Stimulated activated CD4-positive, alpha-beta T cell treated with anti-CD3 and anti-CD28 coated beads, Interleukin-2, amount 100 ng/mL, for 48 hours (primary cell): Measurements from ENCODE around the gene URB1.

Source experiments
- DNase-seq, 2 donors: peaks; one replicate each; pipeline ENCODE4 v3.0.0-alpha.2; 2020

Gene URB1

GRCh38 chr21:32340863-32341848, 51.7 kb downstream of the URB1 start:
- no peak for DNase-seq

DNA sequence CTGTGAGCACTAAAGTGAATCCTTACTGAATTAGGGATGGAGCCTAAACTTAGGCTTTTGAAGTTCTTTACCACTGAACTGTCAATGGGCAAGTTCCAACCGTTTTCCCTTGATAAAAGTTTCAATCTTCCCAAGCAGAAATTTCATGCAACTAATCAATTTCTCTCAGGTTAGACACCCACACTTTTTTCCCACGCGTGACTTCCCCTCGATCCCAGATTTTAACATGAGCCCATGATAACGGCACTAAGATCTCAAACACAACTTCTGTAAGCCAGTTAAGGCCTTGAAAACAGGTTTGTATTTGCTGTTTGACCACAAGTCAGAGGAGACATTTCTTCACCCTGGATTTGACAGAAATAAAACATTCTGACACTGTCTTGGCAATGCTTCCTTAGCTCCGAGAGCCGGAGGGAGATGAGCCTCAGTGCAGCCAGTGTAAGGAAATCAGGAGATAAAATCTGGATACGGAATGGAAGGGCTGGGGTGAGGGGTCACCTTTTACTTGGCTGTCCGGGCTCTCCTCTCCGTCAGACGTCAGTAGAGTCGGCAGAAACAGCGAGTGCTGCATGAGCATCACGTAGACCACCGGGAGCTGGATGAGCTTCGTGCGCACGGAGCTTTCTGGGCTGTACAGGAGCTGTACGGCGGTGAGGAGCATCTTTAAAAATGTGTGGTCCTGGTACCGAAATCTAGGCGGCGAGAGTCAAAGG, 54.4 kb downstream of the URB1 start:
- no peak for DNase-seq

DNA sequence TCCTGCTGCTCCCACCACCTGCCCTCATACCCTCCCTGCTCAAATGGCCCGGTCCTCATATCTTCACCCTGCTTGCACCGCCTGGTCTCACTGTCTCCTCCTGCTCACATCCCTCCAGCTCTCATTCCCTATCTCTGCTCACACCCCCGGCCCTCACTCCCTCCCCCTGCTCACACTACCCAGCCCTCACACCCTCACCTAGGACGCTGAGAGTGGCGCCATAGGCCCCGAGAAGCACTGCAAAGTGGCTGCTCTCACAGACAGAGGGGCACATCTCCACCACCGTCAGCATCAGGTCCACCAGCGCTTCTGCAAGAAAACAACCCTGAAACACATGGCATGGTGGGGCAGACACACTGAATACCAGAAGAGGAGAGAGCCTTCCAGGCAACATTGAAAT, 55.6 kb downstream of the URB1 start:
- no peak for DNase-seq

- DNase-seq = no peak
Measured at GRCh38 chr21:32336711-32337110, 56.1 kb downstream of the URB1 start.

DNA sequence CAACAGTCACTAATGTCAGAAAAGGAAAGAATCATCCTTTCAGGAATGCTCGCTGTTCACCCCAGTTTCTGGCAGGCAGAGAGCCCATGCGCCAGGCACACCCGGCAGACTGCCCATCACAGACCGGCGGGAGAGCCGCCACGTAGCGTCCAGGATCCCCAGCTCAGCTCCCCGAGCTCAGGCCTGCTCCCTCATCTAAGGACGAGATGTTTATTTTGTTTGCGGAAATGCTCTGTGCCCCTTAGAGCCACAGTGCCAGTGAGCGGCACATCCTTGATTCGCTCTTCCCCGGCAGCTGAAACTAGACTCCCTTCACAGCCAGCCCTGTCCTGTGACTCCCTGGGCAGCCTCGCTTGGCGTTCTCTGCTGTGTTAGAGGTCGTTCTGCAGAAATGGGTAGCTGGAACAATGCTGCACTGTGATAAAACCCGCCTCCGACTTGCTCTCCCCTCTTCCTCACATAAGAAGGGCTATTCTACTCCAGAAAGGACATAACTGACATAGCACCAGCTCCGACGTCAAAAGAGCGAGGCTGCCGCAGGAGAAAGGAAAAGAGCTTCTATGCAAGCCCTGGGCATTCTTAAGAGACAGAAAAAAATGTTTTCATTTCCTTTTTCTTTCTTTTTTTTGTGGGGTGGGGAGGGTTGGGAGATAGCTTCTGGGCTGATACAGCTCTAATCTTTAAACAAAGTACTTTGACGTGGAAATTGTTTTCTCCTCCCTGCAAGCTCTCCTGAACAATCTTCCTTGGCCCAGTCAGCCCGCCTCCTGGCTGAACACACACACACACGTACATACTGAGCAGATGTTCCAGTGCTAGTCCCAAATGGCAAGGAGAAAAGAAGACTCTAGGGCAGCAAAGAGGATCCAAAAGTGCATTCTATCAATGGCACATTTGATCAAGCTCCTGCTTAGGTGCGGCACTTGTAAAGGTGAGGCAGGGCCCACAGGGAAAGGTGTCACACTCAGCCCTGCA, 56.9 kb downstream of the URB1 start:
- no peak for DNase-seq

DNA sequence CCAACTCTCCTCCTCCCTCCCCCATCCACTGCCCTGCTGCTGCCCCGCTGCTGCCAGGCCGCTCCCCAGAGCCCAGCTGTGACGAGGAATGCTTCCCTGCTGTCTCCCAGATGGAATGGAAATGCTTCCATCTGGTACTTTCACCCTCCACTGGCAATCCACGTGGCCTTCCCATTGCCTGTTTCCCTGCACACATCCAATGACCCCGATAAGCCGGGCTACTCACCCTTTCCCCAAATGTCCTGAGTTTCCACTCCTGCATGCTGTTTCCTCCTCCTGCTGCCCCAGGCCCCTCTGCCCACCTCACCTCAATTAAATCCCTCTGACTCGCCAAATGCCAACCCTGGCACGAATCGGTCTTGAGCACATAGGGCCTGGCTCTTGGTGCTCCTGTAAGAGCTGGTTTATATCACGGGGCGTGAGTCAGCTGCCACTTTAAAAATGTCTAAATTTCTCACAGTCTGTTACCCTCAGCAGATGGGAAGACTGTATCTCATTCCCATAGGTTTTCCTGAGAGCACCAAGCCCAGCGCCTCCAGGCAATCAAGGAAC, 57.8 kb downstream of the URB1 start:
- no peak for DNase-seq

DNA sequence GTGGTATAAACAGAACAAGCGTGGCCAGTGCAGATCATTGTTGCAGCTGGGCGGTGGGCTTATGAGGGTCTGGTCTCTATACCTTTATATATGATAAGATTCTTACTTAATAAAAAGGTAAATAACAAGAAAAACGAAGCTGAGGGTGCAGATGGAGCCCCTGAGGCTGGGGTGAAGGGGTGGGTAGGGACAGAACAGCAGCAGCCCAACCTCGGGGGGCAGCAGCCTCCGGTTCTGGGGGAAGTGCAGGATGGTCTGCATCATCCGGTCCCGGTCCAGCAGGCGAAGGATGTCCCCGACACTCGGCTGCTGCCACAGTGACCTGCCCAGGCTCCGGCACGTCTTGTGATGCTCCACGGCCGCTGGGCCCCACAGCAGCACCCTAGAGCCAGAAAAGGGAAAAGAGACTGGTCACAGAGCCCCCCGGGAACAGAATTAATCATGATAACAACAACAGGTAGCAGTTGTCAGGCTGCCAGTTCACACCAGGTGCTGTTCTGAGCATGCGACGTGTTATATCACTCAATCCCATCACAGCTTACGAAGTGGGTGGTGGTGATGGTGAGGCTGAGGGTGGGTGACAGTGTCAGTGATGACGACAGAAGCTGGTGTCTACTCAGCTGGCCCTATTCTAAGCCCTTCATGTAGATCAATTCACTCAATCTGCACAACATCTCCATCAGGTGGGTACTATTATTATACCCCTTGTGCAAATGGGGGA, 58.7 kb downstream of the URB1 start:
- no peak for DNase-seq

DNA sequence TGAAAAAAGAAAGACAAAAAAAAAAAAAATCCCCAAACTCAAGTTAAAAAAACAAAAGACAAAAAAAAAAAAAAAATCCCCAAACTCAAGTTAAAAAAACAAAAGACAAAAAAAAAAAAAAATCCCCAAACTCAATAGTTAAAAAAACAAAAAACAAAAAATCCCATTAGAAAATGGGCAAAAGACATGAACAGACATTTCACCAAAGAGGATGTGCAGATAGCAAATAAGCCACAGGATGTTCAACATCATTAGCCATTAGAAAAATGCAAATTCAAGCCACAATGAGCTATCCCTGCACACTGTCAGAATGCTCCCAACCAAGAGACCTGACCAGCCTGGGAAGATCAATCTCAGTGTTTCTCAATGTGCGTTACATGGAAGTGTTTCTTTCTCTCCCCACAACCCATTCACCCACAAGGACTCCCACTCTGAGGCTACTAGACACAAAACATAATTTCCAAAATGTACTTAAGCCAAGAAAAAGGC, 60.3 kb downstream of the URB1 start:
- DNase-seq = no peak

DNA sequence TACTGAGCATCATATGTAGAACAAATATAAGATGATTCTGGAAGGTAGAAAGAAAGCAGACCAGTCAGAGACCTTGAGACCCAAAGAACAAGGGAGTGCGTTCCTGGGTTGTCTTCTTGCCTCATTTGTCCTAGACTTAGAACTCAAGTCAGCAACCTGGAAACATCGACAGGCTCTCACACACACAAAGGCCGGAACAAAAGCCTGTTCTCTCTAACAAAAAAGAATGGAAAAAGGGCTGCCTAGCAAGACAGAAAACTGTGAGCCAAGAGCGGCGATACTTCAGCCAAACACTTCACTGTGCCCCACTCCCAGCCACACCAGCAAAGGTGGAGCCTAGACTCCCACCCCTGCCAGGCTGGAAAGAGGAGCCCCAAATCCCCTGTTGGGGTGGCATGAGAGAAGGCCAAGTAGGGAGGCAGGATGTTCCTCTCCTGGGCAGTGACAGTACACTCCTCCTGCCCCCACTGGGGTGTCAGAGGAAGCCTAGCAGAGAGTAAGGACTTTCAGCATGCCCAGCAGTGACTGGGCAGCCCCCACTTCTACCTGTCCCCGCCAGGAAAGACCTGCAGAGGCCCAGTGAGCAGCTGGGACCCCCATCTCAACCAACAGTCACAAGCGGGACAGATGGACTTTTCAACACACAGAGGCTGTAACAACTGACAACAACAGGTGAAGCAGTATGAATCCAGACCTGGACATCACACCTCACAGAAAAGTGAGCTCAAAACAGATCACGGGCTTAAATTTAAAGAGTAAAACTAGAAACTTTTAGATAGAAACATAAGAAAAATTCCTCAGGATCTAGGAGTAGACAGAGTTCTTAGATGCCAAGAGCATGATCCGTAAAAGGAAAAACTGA, 61.1 kb downstream of the URB1 start:
- no peak for DNase-seq

DNA sequence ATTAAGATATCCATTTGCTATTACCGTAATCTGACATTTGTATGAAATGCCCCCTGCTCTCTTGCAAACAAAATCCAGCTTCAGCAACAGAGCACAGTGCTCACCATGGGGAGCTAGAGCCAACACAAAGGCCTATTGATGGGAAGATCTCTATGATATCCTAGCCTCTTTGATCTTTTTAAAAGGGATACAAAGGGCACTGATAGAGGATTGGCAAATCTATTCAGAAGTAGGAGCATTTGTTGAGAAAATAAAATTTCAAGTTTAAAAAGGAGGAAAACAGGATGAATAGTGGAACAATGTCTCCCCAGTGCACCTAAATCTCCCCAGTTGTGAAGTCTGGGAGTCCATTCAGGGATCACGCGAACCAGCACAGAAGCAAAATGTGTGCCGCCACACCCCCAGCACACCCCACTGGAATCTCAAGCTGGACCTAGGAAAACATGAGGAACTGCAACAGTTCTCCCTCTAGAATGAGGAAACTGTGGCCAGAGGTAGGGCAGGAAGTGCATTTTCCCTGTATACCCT, 62.0 kb downstream of the URB1 start:
- no peak for DNase-seq

- no peak for DNase-seq
Measured at GRCh38 chr21:32329776-32330175, 63.0 kb downstream of the URB1 start.

DNA sequence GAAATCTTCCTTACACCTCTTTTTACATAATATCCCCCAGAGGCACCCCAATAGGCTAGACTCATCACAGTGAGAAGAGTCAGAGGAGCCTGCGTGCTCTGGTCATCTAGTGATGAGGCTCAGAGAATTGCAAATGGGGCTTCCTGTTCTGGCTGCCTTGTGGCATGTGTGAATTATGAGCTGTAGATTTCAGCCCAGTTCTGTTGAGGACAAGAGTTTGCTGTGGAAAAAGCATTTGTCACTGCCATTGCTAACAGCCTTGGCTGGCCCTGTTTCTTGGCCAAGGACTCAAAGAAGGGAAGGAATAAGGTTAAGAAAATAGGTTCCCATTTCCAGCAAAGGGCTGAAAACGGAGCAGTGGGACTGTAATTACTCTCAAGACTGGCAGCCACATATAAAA, 63.5 kb downstream of the URB1 start:
- DNase-seq = no peak

GRCh38 chr21:32328595-32328994, 64.2 kb downstream of the URB1 start:
- DNase-seq = no peak

DNA sequence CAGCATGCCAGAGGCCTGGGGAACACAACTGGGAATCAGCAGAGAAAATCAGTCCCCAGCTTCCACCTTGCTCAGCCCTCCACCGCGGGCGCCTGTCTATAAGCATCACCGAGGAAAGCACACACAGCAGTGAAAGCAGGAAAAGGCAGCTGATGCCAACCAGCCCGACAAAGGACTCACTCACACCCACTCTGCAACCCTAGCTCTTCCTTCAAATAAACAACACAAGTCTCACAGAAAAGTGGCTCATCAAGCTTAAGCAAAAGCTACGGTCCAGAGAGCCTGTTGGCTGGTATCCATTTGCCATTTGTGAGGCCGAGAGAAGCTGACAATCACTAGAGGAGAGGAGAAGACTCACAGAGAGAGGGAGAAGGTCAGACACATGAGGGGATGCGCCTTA, 67.1 kb downstream of the URB1 start:
- no peak for DNase-seq

- no peak for DNase-seq
Measured at GRCh38 chr21:32322676-32323075, 70.1 kb downstream of the URB1 start.

GRCh38 chr21:32322103-32322502, 70.7 kb downstream of the URB1 start:
- no peak for DNase-seq

- no peak for DNase-seq
Measured at GRCh38 chr21:32321480-32321879, 71.3 kb downstream of the URB1 start.

DNA sequence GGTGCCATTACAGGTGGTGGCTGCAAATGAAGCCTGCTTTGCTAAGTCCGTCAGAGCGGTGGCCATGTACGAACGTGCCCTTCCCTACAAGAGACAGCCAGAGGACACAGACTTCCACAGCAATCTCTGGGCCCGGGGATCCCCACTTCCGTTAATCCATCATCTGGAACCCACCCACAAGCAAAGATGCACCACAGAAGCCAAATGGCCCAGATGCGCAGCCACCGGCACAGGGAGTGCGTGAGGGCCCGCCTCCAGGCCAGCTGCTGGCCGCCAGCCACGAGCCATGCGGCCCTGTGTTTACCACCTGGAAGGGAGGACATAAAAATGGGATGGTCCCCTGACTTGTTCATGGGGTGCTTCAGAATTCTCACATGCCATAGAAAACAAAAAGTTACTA, 72.1 kb downstream of the URB1 start:
- no peak for DNase-seq

DNA sequence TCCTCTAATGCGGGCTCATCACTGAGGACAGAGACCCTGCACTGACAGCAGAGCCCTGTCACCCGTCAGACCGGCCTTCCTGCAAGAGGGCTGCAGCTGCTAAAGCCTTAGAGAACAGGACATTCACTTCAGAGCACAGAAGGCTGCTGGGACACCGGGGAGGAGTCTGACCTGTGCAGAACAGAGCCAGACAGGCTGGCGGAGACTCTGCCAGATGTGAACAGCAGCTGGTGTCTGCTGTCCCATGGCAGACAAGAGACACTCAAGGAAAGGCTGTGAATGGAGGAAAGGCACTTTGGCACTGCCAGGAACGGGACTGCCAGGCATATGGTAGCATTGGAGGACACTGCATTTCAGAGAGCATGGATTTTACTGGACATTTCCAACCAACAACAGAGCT, 72.8 kb downstream of the URB1 start:
- DNase-seq = no peak

GRCh38 chr21:32319012-32319411, 73.8 kb downstream of the URB1 start:
- no peak for DNase-seq

GRCh38 chr21:32317726-32318125, 75.1 kb downstream of the URB1 start:
- DNase-seq = no peak
